Panc1 (cell line): ENCODE data around the gene RNF8.

Experiments
- POLR2AphosphoS5 ChIP-seq: IDR thresholded peaks from 2 replicates; pipeline ENCODE4 v1.6.1; 2012; ENCODE audit warnings: mild to moderate bottlenecking, low read depth, low read length, moderate library complexity
- TCF7L2 ChIP-seq: IDR thresholded peaks from 2 replicates; pipeline ENCODE4 v1.6.1; 2011; ENCODE audit warnings: mild to moderate bottlenecking, low read depth, low read length, inconsistent platforms
- TF ChIP-seq, protein P1 (sequence below): fragments of 450-650 bp; IDR thresholded peaks from 2 replicates; pipeline ENCODE4 v1.5.1; 2017; ENCODE audit warnings: mild to moderate bottlenecking
- TF ChIP-seq, protein P2 (sequence below), 2 experiments: IDR thresholded peaks; 2 replicates each; pipeline ENCODE4 v1.6.1; 2011 to 2012; ENCODE audit warnings: low read depth in 2 of 2, control low read depth in 1 of 2, low read length in 1 of 2, mild to moderate bottlenecking in 1 of 2, moderate library complexity in 1 of 2; ENCODE audit not compliant: insufficient read depth in 1 of 2

DNA sequence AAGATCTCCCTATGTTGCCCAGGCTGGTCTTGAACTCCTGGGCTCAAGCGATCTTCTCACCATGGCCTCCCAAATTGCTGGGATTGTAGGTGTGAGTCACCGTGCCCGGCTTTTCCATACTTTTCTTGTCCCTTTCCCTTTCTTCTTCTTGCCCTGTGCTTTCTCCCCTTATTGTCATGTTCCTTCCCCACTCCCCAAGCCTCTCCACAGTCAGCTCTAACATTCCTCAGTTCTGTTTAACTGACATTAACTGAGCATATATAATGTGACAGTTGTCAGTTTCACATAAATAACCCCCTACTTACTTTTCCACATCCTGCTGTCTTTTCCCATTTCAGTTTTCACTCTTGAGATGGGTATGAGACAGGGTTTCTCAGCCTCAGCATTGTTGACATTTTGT is 9.5 kb upstream of the RNF8 start:
- TF ChIP-seq, protein P1, sequence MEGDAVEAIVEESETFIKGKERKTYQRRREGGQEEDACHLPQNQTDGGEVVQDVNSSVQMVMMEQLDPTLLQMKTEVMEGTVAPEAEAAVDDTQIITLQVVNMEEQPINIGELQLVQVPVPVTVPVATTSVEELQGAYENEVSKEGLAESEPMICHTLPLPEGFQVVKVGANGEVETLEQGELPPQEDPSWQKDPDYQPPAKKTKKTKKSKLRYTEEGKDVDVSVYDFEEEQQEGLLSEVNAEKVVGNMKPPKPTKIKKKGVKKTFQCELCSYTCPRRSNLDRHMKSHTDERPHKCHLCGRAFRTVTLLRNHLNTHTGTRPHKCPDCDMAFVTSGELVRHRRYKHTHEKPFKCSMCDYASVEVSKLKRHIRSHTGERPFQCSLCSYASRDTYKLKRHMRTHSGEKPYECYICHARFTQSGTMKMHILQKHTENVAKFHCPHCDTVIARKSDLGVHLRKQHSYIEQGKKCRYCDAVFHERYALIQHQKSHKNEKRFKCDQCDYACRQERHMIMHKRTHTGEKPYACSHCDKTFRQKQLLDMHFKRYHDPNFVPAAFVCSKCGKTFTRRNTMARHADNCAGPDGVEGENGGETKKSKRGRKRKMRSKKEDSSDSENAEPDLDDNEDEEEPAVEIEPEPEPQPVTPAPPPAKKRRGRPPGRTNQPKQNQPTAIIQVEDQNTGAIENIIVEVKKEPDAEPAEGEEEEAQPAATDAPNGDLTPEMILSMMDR: no peak
- TF ChIP-seq POLR2AphosphoS5: no peak
- TF ChIP-seq, protein P2, sequence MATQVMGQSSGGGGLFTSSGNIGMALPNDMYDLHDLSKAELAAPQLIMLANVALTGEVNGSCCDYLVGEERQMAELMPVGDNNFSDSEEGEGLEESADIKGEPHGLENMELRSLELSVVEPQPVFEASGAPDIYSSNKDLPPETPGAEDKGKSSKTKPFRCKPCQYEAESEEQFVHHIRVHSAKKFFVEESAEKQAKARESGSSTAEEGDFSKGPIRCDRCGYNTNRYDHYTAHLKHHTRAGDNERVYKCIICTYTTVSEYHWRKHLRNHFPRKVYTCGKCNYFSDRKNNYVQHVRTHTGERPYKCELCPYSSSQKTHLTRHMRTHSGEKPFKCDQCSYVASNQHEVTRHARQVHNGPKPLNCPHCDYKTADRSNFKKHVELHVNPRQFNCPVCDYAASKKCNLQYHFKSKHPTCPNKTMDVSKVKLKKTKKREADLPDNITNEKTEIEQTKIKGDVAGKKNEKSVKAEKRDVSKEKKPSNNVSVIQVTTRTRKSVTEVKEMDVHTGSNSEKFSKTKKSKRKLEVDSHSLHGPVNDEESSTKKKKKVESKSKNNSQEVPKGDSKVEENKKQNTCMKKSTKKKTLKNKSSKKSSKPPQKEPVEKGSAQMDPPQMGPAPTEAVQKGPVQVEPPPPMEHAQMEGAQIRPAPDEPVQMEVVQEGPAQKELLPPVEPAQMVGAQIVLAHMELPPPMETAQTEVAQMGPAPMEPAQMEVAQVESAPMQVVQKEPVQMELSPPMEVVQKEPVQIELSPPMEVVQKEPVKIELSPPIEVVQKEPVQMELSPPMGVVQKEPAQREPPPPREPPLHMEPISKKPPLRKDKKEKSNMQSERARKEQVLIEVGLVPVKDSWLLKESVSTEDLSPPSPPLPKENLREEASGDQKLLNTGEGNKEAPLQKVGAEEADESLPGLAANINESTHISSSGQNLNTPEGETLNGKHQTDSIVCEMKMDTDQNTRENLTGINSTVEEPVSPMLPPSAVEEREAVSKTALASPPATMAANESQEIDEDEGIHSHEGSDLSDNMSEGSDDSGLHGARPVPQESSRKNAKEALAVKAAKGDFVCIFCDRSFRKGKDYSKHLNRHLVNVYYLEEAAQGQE (IDR thresholded peaks at IDR 0.05; ENCODE audit: insufficient read depth in 1 of 2, low read depth in 2 of 2, low read length in 1 of 2): no peak
- no peak for TF ChIP-seq TCF7L2
